ENCODE data around the gene RNMT. TPM values are rescaled to one million over a fixed set of nuclear protein-coding genes. Genes with fewer than 3 reads are reported as not detected.

RNMT gene
- total RNA-seq, 1 experiment from 2014 or later, result 66.3 TPM

GRCh38 chr18:13762690-13763439 is 36.4 kb downstream of the RNMT start:
- Histone ChIP-seq H3K9me3 (ENCODE audit: control insufficient read depth, low read depth, low read length) (peaks cover 7% of the 10 kb centered on the region), H3K14ac (ENCODE audit: insufficient read depth, low read length) (no peak overlapping the region), H3K18ac (ENCODE audit: insufficient read length, low read depth, low read length) (no peak overlapping the region), H2BK15ac (ENCODE audit: low read depth, low read length) (no peak overlapping the region), H2AK5ac (ENCODE audit: insufficient read length, low read length) (no peak overlapping the region), H3K56ac (ENCODE audit: insufficient read length, low read depth, low read length) (no peak overlapping the region), H3T11ph (ENCODE audit: low read length) (no peak overlapping the region), H4K91ac (ENCODE audit: insufficient read length, low read depth, low read length) (no peak overlapping the region), H2BK12ac (ENCODE audit: insufficient read length, low read depth, low read length) (no peak overlapping the region), H4K20me1 (ENCODE audit: control insufficient read depth, insufficient read depth, insufficient read length) (no peaks in the 10 kb centered on the region), H2AFZ (ENCODE audit: low read length) (no peak overlapping the region), H3K23ac (ENCODE audit: insufficient read length, low read depth, low read length) (no peak overlapping the region), H3K79me1 (ENCODE audit: insufficient read depth, low read depth, low read length, poor library complexity, severe bottlenecking) (no peaks in the 10 kb centered on the region), H3K79me2 (ENCODE audit: insufficient read depth, low read length) (no peaks in the 10 kb centered on the region), H3K4ac (ENCODE audit: low read depth, low read length) (no peak overlapping the region), H4K8ac (replicated peaks; ENCODE audit: insufficient read length, low read depth, low read length) (no peak overlapping the region), H3K4me1 (ENCODE audit: insufficient read depth, low read length) (no peaks in the 10 kb centered on the region), H3K23me2 (ENCODE audit: insufficient read length, low read depth, low read length, poor library complexity, severe bottlenecking) (no peaks in the 10 kb centered on the region), H3K27ac (ENCODE audit: insufficient read length, low read depth, low read length) (no peak overlapping the region), H4K5ac (ENCODE audit: insufficient read length, low read depth, low read length) (peak overlapping the region; percentile 68), H3K4me2 (ENCODE audit: insufficient read depth, insufficient read length, low read length) (no peak overlapping the region), H3K27me3 (ENCODE audit: insufficient read depth, low read length) (no peaks in the 10 kb centered on the region), H2BK20ac (ENCODE audit: low read depth, low read length, poor library complexity, severe bottlenecking) (no peak overlapping the region), H2BK120ac (ENCODE audit: low read depth, low read length, poor library complexity, severe bottlenecking) (no peak overlapping the region), H3K9ac (ENCODE audit: extremely low read depth, insufficient read length, low read length) (no peak overlapping the region), H2BK5ac (ENCODE audit: insufficient read length, low read length) (no peak overlapping the region)
- DNase-seq, result no peak
- H3K36me3 Mint-ChIP-seq (ENCODE audit: insufficient read depth in 1 of 3, low read depth in 3 of 3), result peaks cover 55 to 84% (median 72%) of the 10 kb centered on the region in 3 experiments
- H3K27me3 Mint-ChIP-seq (ENCODE audit: low read depth), result peaks cover 1% of the 10 kb centered on the region
- TF ChIP-seq CTCF (conservative IDR thresholded peaks at IDR 0.05), result no peak
- H3K4me3 Mint-ChIP-seq, result no peak overlapping the region
- no peak overlapping the region for H3K27ac Mint-ChIP-seq
- H3K9me3 Mint-ChIP-seq, result peaks cover 40 to 42% of the 10 kb centered on the region in 2 experiments
- whole genome bisulfite sequencing (ENCODE audit: extremely low coverage, insufficient read length, low lambda C conversion rate), result no CpG with 5 or more reads among the region's 3 CpGs
- H3K4me1 Mint-ChIP-seq, result no peaks in the 10 kb centered on the region
